ENCODE data around the gene TFAP2A.

The TFAP2A gene

GRCh38 chr6:10414756-10415616 lies at the start of gene TFAP2A:
TFAP2A (minus strand) TSS chr6:10415074; CDS start chr6:10414991, 83 bp downstream.
- no peak for DNase-seq

- no peak for DNase-seq
Measured at GRCh38 chr6:10463491-10464481, 48.9 kb upstream of the TFAP2A start.

GRCh38 chr6:10463040-10463439 lies 48.2 kb upstream of the TFAP2A start:
- DNase-seq, result no peak

- DNase-seq, result no peak
Measured at GRCh38 chr6:10461850-10462249, 47.0 kb upstream of the TFAP2A start.

- DNase-seq, result no peak
Measured at GRCh38 chr6:10460096-10460495, 45.2 kb upstream of the TFAP2A start.

GRCh38 chr6:10458287-10458686 lies 43.4 kb upstream of the TFAP2A start:
- no peak for DNase-seq

GRCh38 chr6:10453596-10453995 lies 38.7 kb upstream of the TFAP2A start:
- no peak for DNase-seq

- no peak for DNase-seq
Measured at GRCh38 chr6:10451828-10452509, 37.1 kb upstream of the TFAP2A start.

- DNase-seq, result no peak
Measured at GRCh38 chr6:10451394-10451793, 36.5 kb upstream of the TFAP2A start.

GRCh38 chr6:10449751-10450150 lies 34.9 kb upstream of the TFAP2A start:
- DNase-seq, result no peak

GRCh38 chr6:10448096-10448495 lies 33.2 kb upstream of the TFAP2A start:
- no peak for DNase-seq

- no peak for DNase-seq
Measured at GRCh38 chr6:10446548-10446947, 31.7 kb upstream of the TFAP2A start.

GRCh38 chr6:10441655-10442009 lies 26.8 kb upstream of the TFAP2A start:
- no peak for DNase-seq

GRCh38 chr6:10441004-10441654 lies 26.3 kb upstream of the TFAP2A start:
- no peak for DNase-seq

- DNase-seq, result no peak
Measured at GRCh38 chr6:10437891-10438290, 23.0 kb upstream of the TFAP2A start.

GRCh38 chr6:10434235-10434634 lies 19.4 kb upstream of the TFAP2A start:
- DNase-seq, result no peak

- DNase-seq, result no peak
Measured at GRCh38 chr6:10433322-10433721, 18.4 kb upstream of the TFAP2A start.

GRCh38 chr6:10431423-10432164 lies 16.7 kb upstream of the TFAP2A start:
- no peak for DNase-seq

- DNase-seq, result peak; percentile 28
Measured at GRCh38 chr6:10429638-10430427, 15.0 kb upstream of the TFAP2A start.

GRCh38 chr6:10426781-10427279 lies 12.0 kb upstream of the TFAP2A start:
- no peak for DNase-seq

All from NCI-H2171 treated with DMSO at 0.1 percent for 48 hours (cell line).